Body of pancreas (tissue), 4 donors: ENCODE measurements around the gene FER.

Source experiments
- CTCF ChIP-seq, 7 experiments: fragments of 450-650 bp in 4 of 7; fragments of 200-600 bp in 3 of 7; sonication (generic) in 3 of 7; IDR thresholded peaks; one replicate each; pipeline ENCODE4 v1.5.1; 2016 to 2019; ENCODE audit warnings: antibody characterized with exemption in 7 of 7
- POLR2A ChIP-seq, 3 donors: fragments of 450-650 bp; IDR thresholded peaks; one replicate each; pipeline ENCODE4 v1.6.1; 2016; ENCODE audit warnings: antibody characterized with exemption in 3 of 3, mild to moderate bottlenecking in 2 of 3

- no peak for TF ChIP-seq POLR2A (IDR thresholded peaks at IDR 0.05)
- no peak for TF ChIP-seq CTCF (IDR thresholded peaks at IDR 0.05)
Measured at GRCh38 chr5:108974594-108974993, 226.9 kb downstream of the FER start.
